Endothelial cell (in vitro differentiated cells): ENCODE results near the gene SLC22A15. TPM values are rescaled to one million over a fixed set of nuclear protein-coding genes. Genes with fewer than 3 reads are reported as not detected.
A peak's percentile ranks its signal among the peaks of the same experiment; 100 is the strongest.

Source experiments
- DNase-seq: peaks from one replicate; pipeline ENCODE4 v3.0.0; 2021; ENCODE audit warnings: low spot score
- H3K27ac Mint-ChIP-seq: one replicate; pipeline ENCODE4 v1.8.0; 2021; ENCODE audit warnings: mixed read lengths, inconsistent platforms; ENCODE audit not compliant: unreplicated experiment
- H3K27me3 Mint-ChIP-seq: one replicate; pipeline ENCODE4 v1.8.0; 2021; ENCODE audit warnings: mild to moderate bottlenecking, moderate library complexity, mixed read lengths, inconsistent platforms; ENCODE audit not compliant: unreplicated experiment
- H3K36me3 Mint-ChIP-seq: one replicate; pipeline ENCODE4 v1.8.0; 2021; ENCODE audit warnings: mild to moderate bottlenecking, low read depth, mixed read lengths, inconsistent platforms; ENCODE audit not compliant: unreplicated experiment
- H3K4me1 Mint-ChIP-seq: one replicate; pipeline ENCODE4 v1.8.0; 2021; ENCODE audit warnings: mild to moderate bottlenecking, mixed read lengths, inconsistent platforms; ENCODE audit not compliant: unreplicated experiment
- H3K4me3 Mint-ChIP-seq: one replicate; pipeline ENCODE4 v1.8.0; 2021; ENCODE audit warnings: mild to moderate bottlenecking, mixed read lengths, inconsistent platforms; ENCODE audit not compliant: unreplicated experiment
- H3K9me3 Mint-ChIP-seq: one replicate; pipeline ENCODE4 v1.8.0; 2021; ENCODE audit warnings: mixed read lengths, inconsistent platforms; ENCODE audit not compliant: unreplicated experiment
- long read RNA-seq: library from polyadenylated mRNA; unstranded; transcript quantifications from one replicate; pipeline ENCODE4 v2.0.0, GENCODE V29; 2020; ENCODE audit not compliant: unreplicated experiment
- total RNA-seq: library from RNA; stranded (reverse); fragmentation: NEBNext Ultra II Directional; extraction: Animal tissue kit (Norgen Biotek cat#: 25700); gene quantifications from one replicate; pipeline ENCODE4 v1.2.1, GENCODE V29; 2021; ENCODE audit not compliant: unreplicated experiment
- TF ChIP-seq, protein P1 (sequence below): fragments of 200-600 bp; sonication (generic); IDR thresholded peaks from one replicate; pipeline ENCODE4 v1.5.0; 2021; ENCODE audit warnings: antibody characterized with exemption; ENCODE audit not compliant: unreplicated experiment

Gene SLC22A15
- 21.9 TPM for total RNA-seq
- long read RNA-seq, partial matches to known transcripts, result 1 of 1 reads
- long read RNA-seq, other reads (novel, unspliced or antisense), result 0 of 1 reads

DNA sequence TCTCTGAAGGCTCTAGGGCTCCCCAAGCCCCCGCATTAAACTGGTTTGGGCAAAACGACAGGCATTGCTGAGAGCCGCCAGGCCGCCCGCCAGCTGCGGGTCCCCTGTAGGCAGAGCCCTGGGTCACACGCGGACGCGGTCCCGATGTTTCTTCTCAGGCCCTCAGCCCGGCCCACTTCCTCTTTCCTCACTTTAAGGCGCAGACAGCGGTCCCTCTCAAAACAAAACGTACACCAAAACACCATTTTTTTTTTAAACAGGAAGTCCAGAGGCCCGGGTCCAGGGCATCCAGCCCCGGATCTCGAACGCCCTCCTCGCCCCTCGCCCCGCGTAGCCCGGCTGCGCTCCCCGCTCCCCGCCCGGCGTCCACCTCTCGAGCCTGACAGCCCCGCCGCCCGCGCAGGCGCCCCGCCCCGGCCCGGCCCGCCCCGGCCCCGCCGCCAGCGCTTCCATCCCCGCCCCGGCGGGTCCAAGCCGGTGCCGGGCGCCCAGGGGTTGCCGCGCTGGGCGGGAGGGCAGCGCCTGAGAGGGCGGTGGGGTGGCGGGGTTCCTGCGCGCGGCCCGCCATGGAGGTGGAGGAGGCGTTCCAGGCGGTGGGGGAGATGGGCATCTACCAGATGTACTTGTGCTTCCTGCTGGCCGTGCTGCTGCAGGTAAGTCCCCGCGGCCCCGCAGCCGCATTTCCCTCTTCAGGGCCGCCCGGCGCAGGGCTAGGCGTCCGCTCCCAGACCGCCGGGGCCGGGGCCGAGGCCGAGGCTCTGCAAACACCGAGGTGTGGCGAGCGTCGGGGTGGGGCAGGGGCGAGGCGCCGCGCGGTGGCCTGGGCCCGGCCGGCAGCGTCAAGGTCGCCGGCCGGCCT lies at the start of gene SLC22A15:
TSS of gene SLC22A15 (plus strand) at position 452 of the 859 bp plus-strand sequence. CDS start at position 567, 115 bp downstream.
- H3K27me3 Mint-ChIP-seq, result peaks cover 8% of the 10 kb centered on the region
- peak; percentile 72 for DNase-seq
- H3K4me3 Mint-ChIP-seq, result peak within 1 kb of the TSS; percentile 96
- peak within 1 kb of the TSS; percentile 91 for H3K27ac Mint-ChIP-seq
- no peaks in the 10 kb centered on the region for H3K36me3 Mint-ChIP-seq
- TF ChIP-seq, protein P1, sequence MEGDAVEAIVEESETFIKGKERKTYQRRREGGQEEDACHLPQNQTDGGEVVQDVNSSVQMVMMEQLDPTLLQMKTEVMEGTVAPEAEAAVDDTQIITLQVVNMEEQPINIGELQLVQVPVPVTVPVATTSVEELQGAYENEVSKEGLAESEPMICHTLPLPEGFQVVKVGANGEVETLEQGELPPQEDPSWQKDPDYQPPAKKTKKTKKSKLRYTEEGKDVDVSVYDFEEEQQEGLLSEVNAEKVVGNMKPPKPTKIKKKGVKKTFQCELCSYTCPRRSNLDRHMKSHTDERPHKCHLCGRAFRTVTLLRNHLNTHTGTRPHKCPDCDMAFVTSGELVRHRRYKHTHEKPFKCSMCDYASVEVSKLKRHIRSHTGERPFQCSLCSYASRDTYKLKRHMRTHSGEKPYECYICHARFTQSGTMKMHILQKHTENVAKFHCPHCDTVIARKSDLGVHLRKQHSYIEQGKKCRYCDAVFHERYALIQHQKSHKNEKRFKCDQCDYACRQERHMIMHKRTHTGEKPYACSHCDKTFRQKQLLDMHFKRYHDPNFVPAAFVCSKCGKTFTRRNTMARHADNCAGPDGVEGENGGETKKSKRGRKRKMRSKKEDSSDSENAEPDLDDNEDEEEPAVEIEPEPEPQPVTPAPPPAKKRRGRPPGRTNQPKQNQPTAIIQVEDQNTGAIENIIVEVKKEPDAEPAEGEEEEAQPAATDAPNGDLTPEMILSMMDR, result no peak
- H3K4me1 Mint-ChIP-seq, result peaks cover 20% of the 10 kb centered on the region
- no peaks in the 10 kb centered on the region for H3K9me3 Mint-ChIP-seq

DNA sequence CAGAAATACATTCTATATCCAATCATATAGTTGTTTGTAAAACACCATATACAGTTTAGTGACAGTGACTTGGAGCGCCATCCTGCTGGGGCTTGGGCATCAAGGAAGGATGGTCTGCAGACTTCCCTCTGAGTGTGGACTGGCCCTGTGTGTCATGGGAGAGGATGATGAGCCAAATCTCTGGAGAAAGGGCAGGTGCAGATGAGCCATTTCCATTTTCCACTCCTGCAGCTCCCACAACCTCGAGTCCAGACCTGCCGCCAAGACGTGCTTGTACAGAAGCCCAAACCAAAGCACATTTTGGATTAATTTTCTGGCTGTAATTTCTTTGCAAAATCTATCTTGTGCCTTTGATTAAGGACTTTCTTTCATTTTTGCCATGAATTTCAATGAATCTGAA lies 48.3 kb upstream of the SLC22A15 start:
- Mint-ChIP-seq H3K27ac (no peak overlapping the region), H3K4me3 (no peak overlapping the region), H3K4me1 (peaks cover 24% of the 10 kb centered on the region), H3K9me3 (no peaks in the 10 kb centered on the region), H3K27me3 (no peaks in the 10 kb centered on the region), H3K36me3 (no peaks in the 10 kb centered on the region)
- no peak for DNase-seq
- TF ChIP-seq, protein P1, result no peak

DNA sequence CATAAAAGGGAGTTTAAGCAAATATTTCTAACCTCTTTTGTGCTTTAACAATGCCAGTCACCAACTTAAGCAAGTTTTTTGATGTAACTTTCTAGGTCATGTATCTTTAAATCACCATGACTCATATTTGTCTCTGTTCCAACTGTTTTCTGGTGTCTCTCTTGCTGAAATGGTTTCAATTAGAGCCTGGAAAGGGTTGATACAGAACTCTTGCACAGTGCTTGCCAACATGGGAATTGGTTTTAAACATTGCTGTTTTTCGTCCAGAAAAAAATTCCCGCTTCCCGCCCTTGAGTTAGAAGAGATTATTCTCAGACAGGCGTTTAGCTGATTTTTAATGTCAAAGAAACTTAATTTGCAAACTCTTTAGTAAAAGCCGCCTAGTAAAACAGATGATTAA lies 46.4 kb upstream of the SLC22A15 start:
- Mint-ChIP-seq H3K4me3 (no peak overlapping the region), H3K9me3 (no peaks in the 10 kb centered on the region), H3K27me3 (no peaks in the 10 kb centered on the region), H3K27ac (no peak overlapping the region), H3K36me3 (no peaks in the 10 kb centered on the region), H3K4me1 (peaks cover 6% of the 10 kb centered on the region)
- TF ChIP-seq, protein P1, result no peak
- no peak for DNase-seq

DNA sequence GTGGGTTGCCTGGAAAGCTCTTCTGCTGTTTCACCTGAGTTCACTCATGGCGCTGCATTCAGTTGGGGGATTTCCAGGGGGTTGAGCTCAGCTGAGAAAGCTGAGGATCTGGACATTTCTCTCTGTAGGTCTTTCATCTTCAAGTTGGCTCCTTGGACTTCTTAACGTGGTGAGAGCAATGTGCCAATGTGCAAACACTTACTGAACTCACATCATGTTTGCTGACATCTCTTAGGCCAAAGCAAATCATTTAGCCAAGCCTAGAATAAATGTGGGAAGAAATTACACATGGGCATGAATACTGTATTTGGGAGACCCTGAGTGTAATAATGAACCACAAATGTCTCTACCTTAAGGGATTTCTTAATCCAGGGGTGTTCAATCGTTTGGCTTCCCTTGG lies 42.7 kb upstream of the SLC22A15 start:
- Mint-ChIP-seq H3K9me3 (no peaks in the 10 kb centered on the region), H3K27ac (no peak overlapping the region), H3K4me1 (no peaks in the 10 kb centered on the region), H3K36me3 (no peaks in the 10 kb centered on the region), H3K27me3 (no peaks in the 10 kb centered on the region), H3K4me3 (no peak overlapping the region)
- DNase-seq, result no peak
- TF ChIP-seq, protein P1, result no peak

DNA sequence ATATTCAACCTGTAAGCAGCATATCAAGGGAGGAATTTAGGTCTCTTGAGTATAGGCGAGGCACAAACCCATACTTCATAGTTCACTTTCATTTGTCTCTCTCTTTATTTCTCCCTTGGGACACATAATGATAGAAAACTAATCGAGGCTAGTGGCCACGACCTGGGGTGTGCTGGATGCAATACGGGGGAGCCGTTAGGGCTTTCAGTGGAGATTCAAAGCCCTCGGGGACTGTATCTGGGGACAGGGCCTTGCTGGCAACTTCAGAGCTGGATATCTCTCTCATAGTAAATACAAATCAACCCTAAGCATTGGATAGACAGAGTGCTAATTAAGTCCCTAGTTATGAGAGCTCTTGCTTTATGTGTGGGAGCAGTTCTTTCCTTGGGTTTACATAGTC lies 36.9 kb upstream of the SLC22A15 start:
- DNase-seq, result no peak

More for the DNA sequence above, 36.9 kb upstream of the SLC22A15 start:
- no peaks in the 10 kb centered on the region for H3K36me3 Mint-ChIP-seq
- TF ChIP-seq, protein P1, result no peak
- H3K27me3 Mint-ChIP-seq, result no peaks in the 10 kb centered on the region
- peaks cover 6% of the 10 kb centered on the region for H3K4me1 Mint-ChIP-seq
- no peak overlapping the region for H3K4me3 Mint-ChIP-seq
- H3K27ac Mint-ChIP-seq, result no peak overlapping the region
- H3K9me3 Mint-ChIP-seq, result no peaks in the 10 kb centered on the region
